Measurements from ENCODE around the gene IST1.

GRCh38 chr16:71882505-71883167 lies 12.7 kb upstream of the IST1 start:
- TF ChIP-seq CTCF (IDR thresholded peaks at IDR 0.05 in 2 of 3, conservative IDR thresholded peaks at IDR 0.05 in 1 of 3; ENCODE audit: control insufficient read depth in 2 of 3, extremely low read depth in 1 of 3, insufficient read depth in 1 of 3, low read depth in 3 of 3, low read length in 3 of 3) = peak; percentile 80 to 95 (median 88)
- no peak for TF ChIP-seq USF2 (IDR thresholded peaks at IDR 0.05; ENCODE audit: borderline replicate concordance, low read depth, low read length)

All from GM12878 (cell line).